HG03469 (cell line): ENCODE data around the gene HOXA4.

Experiments used
- ATAC-seq: cut with Tn5 transposase; IDR thresholded peaks from one replicate; pipeline ENCODE4 v1.9.1; 2021; ENCODE audit warnings: mild to moderate bottlenecking, moderate library complexity, moderate number of reproducible peaks; ENCODE audit not compliant: unreplicated experiment

The HOXA4 gene

DNA sequence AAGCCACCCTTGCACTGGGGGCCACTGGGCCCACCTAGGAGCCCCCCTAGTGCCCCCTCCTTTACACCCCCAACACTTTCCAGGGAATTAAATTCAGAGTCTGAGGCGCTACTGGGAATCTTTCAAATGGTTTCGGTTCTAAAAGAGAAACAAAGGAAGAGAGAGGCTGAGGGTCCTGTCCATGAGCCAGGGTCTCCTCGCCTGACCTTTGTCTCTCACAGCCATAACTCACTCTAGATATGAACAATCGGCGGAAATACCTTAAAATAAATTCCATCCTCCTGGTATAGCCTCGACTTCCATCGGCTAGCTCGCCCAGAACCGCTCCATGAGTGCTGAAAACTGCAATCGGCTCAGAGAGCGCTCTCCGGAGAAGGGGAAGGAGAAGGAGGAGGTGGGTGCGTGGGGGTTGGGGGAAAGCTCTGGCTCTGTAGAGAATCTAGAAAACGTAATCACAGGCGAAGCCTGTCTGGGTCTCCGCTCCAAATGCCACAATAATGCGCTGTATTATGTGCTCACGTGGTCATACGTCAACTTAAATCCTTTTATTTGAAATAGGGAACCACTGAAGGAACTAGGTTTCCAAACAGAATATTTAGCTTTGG, 12.6 kb downstream of the HOXA4 start:
- ATAC-seq, result no peak

DNA sequence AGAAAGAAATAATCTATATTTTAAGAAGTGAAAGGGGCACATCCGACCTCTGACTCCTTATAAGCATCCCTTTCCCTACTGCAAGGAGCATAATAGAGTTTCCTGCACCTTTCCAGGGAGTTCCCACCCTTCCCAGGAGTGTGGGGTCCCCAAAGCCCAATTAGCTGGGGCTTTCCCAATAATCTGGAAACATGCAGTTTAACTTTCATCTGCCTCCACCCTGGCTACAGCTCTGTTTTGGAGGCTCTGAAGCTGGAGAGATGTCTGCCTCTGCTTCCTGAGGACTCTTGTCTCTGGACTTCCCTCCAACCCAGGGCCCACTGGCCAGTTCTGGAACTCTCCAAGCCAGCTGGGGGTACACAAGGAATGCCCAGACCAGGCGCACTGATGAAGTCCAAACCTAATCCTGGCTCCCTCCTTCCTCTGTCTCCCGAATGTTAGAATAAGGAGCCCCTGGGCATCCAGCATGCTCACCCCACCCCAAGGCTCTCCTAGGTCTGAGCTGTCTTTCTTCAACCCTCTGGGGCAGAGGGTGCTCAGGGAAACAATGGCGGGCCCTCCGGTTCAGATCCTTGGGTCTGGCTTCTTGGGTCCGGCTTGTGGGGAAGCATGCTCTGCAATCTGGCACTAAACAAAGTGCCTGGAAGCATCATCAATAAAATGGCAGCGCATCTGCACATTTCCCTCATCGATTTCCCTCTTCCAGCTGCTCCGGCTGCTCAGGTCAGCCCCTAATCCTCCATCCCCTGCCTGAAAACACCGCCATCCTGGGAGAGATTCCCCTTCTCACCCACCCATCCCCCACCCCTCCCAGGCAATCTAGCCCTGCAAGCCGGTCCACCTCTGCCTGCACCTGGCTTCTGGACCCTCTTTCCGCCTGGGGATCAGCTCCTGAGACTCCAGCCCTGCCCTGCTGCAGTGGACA, 13.3 kb downstream of the HOXA4 start:
- no peak for ATAC-seq

- ATAC-seq, result no peak
These were observed 14.3 kb downstream of the HOXA4 start for GRCh38 chr7:27116031-27116961.

DNA sequence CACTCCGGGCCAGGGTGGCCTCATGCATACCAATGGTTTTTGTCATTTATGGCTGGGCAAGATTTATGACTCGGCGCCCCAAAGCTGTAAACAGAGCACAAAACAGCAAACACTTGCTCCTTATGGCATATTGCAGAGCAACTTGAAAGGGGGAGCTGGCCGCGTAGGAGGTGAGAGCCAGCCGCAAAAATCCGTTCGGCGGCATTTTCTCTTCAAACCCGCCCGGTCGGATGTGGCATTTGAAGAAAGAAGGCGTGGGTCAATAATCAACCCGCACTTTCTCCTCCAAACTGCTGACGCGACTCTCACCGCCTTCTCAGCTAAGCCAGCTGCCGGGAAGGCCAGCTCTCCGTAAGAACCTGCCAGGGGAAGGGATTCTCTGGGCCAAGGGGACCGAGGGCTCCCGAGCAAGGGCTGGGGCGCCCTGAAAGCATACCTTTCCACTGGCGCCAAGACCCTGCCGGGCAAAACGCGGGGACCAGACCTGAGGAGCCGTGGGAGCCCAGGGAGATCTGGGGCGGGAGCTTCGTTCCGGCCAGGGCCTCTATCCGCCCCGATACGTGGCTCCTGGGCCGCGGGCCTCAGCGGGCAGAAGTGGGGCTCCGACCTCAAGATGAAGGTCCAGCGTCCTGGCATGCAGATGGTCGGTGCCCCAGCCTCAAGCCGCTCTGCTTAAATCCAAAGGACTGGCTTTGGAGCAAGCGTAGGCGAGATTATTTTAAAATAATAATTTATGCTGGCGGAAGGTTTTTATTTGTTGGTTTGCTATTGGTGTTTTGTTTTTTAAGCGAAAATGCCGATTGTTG, 15.1 kb downstream of the HOXA4 start:
- no peak for ATAC-seq

DNA sequence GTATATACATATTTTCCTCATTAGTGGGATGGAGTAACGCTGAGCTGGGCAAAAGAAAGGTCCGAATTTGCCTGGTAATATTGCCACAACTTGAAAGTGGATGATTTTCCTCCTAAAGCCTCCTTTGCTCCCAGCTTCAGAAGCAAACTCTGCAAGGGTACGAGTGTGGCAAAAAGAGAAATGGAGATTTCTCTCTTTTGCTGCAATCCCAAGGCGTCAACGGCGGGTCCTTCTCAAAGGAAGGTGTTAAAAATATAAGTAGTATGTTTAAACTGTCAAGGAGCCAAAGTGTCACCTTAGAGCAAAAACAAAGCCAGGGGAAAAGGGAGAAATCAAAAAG, 15.7 kb downstream of the HOXA4 start:
- ATAC-seq, result no peak

- ATAC-seq, result no peak
These were observed 16.4 kb downstream of the HOXA4 start for GRCh38 chr7:27113991-27114769.

GRCh38 chr7:27112955-27113949, 17.3 kb downstream of the HOXA4 start:
- no peak for ATAC-seq

- no peak for ATAC-seq
These were observed 18.2 kb downstream of the HOXA4 start for GRCh38 chr7:27112361-27112760.

- ATAC-seq, result no peak
These were observed 18.7 kb downstream of the HOXA4 start for GRCh38 chr7:27111751-27112277.

- no peak for ATAC-seq
These were observed 19.4 kb downstream of the HOXA4 start for GRCh38 chr7:27111042-27111750.

DNA sequence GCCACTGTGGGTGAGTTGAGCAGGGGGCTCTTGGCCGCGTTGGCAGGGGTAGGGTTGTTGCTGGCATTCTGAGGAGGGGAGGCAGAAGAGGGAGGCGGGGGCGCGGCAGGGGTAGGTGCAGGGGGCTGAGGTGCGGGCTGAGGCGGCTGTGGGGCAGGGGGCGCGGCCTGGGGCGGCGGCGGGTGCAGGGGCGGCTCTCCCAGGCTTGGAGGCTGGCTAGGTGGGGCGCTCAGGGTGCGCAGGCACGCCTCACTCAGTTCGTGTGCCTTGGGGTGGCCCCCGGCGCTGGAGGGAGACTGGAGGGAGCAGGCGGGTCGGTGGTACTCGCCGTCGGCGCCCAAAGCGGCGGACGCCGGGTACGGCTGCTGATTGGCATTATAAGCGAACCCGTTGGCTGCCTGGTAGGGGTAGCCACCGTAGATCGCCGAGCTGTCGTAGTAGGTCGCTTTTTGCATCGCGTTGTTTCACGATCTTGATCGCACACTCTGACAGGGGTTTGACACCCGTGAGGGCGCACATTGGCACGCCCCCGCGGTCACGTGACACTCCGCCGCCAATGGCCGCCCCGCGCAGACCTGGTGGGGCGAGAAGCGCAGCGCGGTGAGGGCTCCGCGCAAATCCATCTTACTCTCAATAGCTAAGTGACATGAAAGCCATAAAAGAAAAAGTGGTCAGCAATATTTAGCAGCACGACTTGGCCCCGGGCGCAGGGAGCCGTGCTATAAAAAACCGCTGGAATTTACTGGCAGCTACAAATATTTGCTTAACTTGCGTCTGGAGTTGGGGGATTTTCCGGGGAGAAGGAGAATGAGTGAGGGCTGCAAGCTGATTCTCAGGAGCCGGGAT, 20.1 kb downstream of the HOXA4 start:
- ATAC-seq, result no peak

- ATAC-seq, result no peak
These were observed 20.9 kb downstream of the HOXA4 start for GRCh38 chr7:27109466-27110185.

GRCh38 chr7:27108390-27109127, 22.0 kb downstream of the HOXA4 start:
- ATAC-seq, result no peak

- ATAC-seq, result no peak
These were observed 22.9 kb downstream of the HOXA4 start for GRCh38 chr7:27107391-27108381.
